Measurements from ENCODE around the gene PRSS36.
"Not testable (repeated sequence)": the region's sequence is repeated elsewhere in the genome, so short reads cannot be mapped to it uniquely, and the experiment has no call there.

PRSS36 gene

DNA sequence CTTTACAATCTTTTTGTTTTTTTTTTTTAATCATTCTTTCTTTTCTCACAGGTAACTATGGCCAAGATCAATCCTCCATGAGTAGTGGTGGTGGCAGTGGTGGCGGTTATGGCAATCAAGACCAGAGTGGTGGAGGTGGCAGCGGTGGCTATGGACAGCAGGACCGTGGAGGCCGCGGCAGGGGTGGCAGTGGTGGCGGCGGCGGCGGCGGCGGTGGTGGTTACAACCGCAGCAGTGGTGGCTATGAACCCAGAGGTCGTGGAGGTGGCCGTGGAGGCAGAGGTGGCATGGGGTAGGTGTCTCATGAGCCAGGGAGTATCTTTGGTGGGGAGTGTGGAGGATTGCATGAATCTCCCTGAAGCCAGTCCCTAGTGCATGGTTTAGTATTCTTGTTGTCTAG is 35.0 kb upstream of the PRSS36 start:
- in situ Hi-C loops (cut with MboI; ENCODE audit: low sequenced_read_pairs): no loop called here

DNA sequence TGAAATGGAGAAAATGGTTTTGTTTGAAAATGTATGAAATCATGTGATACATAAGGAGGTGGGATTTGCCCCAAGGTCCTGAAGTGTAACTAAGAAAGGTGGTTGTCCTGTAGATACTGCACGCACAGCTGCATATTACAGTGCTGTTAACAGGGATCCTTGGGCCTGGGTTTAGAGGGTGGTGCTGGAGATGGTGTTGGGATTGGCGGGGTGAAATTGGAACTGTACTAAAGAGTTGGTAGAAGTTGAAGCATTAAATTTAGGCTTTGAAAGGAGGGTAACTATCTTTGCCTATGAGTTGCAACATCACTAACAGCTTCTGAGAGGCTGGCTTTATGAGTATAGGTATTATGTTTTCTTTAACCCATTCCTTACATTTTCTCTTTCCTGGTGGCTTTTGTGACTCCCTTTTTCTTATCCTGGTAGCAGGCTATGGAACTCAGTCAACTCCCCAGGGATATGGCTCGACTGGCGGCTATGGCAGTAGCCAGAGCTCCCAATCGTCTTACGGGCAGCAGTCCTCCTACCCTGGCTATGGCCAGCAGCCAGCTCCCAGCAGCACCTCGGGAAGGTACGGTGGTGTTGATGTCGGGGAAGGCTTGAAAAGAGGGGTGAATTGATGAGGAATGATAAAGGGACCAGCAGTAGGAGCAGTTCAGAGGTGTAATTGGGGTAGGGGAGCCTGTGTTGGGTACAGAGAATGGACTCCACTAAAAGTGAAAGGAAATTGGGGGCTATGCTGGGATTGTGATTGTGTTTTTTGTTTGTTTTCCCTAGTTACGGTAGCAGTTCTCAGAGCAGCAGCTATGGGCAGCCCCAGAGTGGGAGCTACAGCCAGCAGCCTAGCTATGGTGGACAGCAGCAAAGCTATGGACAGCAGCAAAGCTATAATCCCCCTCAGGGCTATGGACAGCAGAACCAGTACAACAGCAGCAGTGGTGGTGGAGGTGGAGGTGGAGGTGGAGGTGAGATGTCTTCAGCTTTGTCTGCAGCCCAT is 33.9 kb upstream of the PRSS36 start:
- in situ Hi-C loops (cut with MboI; ENCODE audit: low sequenced_read_pairs): no loop called here

DNA sequence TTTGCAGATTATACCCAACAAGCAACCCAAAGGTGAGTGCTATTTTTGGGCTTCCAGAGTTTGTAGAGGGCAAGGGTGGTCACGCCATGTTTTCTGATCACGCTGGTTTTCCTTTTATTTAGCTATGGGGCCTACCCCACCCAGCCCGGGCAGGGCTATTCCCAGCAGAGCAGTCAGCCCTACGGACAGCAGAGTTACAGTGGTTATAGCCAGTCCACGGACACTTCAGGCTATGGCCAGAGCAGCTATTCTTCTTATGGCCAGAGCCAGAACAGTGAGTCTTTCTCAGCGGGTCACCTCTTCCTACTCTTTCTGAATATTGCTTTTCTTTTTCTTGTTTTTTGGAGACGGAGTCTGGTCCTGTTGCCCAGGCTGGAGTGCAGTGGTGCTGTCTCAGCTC is 32.5 kb upstream of the PRSS36 start:
- in situ Hi-C loops (cut with MboI; ENCODE audit: low sequenced_read_pairs): no loop called here

DNA sequence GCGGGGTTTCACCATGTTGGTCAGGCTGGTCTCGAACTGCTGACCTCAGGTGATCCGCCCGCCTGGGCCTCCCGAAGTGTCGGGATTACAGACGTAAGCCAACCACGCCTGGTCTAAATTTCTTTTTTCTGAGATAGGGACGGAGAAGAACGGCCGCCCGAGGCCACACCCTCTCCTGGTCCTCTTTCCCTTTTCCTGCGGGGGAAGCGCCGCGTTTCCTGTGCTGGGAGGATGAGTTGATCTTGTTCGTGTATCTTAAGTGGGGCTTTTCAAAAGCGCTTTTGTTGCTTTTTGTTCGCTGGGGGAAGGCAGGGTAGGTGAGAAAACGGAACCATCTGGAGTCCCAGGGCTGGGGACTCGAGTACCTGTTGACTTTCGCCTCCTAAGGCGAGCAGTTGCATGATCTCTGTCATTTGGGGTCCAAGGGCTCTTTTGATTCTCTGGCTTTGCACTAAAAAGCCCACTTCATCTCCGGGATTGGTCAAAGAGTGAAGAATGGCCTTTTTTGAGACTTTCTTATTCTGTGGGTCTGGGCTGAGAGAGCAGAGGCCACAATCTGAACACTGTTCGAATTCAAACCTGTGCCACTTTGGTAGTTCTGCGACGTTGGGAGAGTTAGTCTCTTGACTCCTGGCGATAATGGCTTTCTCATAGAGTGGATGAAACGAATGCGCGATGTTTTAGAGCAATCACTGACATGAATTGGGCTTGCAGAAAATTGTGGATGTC is 31.4 kb upstream of the PRSS36 start:
- in situ Hi-C loops (cut with MboI; ENCODE audit: low sequenced_read_pairs): no loop called here

DNA sequence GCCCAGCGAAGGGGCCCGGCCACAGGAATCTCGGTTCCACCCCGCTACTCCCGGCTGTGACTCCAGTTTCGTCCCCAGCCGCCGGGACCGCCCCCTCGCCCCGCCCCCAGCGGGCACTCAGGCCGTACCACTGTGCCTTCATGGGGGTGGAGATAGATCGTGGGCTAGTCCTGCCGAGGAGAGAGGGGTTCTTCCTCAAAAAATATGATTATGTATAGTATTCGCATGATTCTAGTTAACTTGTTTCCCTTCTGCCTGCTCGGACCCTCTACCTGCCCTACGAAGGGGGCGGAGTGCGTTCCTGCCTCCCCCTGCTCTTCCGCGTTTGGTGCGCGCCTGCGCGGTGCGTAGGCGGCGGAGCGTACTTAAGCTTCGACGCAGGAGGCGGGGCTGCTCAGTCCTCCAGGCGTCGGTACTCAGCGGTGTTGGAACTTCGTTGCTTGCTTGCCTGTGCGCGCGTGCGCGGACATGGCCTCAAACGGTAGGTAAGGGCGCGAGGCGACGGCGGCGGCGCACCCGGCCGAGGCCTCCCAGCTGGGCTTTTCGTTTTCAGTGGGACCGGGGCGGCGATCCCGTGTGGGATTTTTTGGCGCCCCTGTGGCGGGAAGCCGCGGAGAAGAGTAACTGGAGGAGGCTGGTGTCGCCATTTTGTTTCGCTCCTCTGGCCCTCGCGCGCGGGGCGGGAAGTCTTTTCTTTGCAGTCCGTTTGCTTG is 30.0 kb upstream of the PRSS36 start, which contains the start of gene FUS:
Gene FUS, plus strand, starts transcription at position 393 of the 713 bp plus-strand sequence. Its CDS starts 76 bp downstream, at position 469.
- in situ Hi-C loops (cut with MboI; ENCODE audit: low sequenced_read_pairs): no loop called here

DNA sequence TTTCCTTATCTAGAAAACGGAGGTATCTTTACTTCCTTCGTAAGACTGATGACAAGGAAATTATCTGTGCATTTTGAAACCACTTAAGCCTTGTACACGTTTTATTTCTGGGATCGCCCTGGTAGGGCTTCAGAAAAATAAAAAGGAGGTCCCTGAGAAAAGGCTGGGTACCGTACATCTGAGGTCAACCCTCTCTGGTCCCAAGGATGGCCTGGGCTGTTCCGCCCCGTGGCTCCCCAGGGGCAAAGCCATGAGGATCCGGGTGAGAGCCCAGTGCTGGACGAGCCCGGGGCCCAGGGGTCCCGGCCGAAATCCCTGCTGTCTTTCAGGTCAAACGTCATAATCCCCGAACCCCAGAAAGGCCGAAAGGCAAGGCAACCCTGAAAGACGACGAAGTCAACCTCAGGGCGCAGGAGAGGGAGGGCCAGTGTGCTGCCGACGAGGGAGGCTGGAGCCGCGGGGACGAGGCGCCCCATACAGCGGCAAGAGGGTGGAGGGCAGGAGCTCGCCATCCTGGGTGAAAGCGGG is 29.4 kb upstream of the PRSS36 start:
- in situ Hi-C loops (cut with MboI; ENCODE audit: low sequenced_read_pairs): no loop called here

DNA sequence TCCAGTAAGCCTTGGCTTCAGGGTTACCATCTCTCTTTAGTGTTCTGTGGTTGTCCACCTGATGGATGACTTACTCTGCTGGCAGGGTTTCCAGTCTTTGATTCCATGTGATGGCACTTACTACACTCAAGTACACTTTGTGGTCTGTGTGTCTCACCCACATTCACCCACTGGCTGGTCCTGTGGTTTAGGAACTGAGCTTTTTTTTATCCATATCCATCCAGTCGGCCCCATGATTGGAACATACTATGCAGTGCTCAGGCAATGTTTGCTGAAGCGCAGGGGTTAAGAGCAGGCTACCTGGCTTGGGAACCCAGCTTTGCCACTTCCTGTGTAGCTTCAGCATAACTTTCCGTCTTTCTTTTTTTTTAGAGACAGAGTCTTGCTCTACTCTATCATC is 27.3 kb upstream of the PRSS36 start:
- in situ Hi-C loops (cut with MboI; ENCODE audit: low sequenced_read_pairs): no loop called here

DNA sequence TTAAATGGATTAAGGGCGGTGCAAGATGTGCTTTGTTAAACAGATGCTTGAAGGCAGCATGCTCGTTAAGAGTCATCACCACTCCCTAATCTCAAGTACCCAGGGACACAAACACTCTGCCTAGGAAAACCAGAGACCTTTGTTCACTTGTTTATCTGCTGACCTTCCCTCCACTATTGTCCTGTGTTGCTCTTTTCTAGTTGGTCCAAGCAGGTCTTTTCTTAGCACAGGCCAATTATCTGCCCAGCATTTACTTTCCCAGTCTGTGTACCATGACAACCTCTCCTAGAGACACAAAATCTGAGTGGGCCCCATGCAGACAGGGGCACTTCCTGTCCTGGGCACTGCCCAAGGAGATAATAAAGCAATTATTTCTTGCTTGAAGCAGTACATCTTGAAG is 20.2 kb upstream of the PRSS36 start:
- in situ Hi-C loops (cut with MboI; ENCODE audit: low sequenced_read_pairs): not testable (repeated sequence)

DNA sequence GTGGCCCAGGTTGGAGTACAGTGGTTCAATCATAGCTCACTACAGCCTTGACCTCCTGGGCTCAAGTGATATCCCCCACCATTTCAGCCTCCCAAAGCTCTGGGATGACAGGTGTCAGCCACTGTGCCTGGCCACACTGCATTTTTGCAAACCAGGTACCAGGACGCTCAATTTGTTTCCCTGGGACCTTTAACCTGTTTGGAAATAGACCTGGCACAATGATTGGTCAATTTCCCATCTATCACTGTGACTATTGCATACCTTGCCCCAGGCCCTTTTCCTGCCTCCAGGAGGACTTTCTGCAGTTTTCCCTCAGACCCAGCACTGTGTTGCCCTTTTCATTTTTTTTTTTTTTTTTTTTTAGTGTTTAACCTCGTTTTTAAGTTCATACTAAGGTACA is 19.0 kb upstream of the PRSS36 start:
- in situ Hi-C loops (cut with MboI; ENCODE audit: low sequenced_read_pairs): no loop called here

DNA sequence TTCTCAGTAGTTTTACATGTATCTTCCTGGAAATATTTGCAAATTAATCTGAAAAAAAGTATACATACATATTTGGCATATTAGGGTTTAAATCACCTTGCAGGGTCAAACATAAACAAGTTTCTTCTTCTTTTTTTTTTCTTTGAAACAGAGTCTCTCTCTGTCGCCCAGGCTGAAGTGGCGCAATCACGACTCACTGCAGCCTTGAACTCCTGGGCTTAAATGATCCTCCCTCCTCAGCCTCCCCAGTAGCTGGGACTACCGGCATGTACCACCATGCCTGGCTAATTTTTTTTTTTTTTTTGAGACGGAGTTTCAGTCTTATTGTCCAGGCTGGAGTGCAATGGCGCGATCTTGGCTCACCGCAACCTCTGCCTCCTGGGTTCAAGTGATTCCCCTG is 17.4 kb upstream of the PRSS36 start:
- in situ Hi-C loops (cut with MboI; ENCODE audit: low sequenced_read_pairs): no loop called here

DNA sequence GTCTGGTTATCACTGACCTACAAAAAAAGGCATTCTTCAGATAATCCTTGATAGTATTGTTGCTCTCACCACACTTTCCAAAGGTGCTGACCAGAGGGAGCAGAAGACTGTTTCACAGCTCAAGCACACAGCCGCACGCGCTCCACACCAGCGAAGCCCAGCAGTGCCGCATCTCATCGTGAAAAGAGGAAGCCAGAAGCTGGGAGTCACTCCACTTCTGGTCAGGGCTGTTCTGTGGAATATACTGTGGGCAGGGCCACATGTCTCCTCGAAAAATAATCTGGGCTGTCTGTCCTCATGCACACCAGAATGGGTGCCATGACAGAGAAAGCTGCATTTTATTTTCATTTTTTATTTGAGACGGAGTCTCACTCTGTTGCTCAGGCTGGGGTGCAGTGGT is 7.3 kb upstream of the PRSS36 start:
- in situ Hi-C loops (cut with MboI; ENCODE audit: low sequenced_read_pairs): no loop called here

DNA sequence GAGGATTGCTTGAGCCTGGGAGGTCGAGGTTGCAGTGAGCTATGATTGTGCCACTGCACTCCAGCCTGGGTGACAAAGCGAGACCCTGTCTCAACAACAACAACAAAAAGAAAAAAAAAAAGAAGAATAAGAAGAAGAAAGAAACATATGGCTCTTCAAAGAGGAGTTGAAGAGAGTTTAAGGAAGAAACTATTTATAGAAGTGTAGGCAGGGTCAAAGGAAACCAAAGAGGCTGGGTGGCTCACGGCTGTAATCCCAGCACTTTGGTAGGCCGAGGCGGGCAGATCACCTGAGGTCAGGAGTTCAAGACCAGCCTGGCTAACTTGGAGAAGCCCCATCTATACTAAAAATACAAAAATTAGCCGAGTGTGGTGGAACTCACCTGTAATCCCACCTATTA is 1.1 kb upstream of the PRSS36 start:
- in situ Hi-C loops (cut with MboI; ENCODE audit: low sequenced_read_pairs): not testable (repeated sequence)

DNA sequence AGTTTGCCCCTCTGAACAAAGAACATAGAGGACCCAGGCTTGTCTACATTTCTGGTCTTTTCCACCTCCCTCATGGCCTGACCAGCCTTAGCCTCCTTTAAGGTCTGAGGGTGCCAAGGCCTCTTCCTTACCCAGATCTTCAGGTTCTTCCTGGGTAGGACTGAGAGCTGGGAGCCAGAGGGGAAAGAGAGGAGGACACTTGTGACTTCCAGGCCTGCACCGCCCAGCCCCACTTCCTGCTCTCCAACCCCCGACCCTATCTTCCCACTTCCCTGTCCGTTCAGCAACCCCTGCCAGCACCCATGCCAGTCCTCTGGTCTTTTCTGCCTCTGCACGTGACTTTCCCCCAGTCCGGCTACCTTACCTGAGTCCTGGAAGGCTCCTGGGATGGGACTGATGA is 534 bp downstream of the PRSS36 start:
- in situ Hi-C loops (cut with MboI; ENCODE audit: low sequenced_read_pairs): no loop called here

DNA sequence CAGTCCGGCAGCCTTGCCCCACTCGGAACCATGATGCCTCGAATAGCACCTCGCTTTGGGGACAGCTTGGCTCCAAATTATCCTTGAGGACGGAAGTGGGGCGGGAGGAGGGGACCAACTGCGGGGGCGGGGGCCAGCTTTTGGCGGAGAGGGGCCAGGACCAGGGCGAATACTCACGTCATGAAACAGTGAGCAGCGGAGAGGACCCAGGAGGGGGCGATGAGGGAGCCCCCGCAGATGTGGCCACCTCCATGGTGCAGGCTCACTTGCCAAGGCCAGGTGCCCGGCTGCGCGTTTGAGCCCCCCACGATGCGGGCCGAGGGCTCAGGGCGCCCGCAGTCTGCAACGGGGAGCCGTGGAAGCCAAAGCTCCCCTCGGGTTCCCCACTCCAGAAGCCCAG is 970 bp downstream of the PRSS36 start:
- in situ Hi-C loops (cut with MboI; ENCODE audit: low sequenced_read_pairs): no loop called here

DNA sequence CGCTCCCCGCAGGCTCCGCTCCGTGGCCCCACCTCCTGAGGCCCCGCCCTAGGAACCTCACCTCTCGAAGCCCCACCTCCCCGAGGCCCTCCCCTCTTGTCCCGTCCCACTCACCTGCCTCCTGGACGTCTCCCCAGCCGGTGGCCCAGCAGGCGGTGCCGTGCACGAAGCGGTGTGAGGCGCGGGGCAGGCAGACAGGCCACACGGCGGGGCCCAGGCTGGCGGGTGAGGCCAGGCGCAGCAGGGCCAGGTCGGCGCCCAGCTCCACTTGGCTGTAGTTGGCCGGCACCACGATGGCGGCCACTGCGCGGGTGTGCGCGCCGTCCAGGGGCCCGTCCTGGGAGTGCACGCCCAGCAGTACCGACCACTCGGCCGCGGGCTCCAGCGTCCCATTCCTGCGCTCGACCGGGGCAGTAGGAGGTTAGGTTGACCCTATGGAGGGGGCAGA is 1.6 kb downstream of the PRSS36 start:
- in situ Hi-C loops (cut with MboI; ENCODE audit: low sequenced_read_pairs): no loop called here

DNA sequence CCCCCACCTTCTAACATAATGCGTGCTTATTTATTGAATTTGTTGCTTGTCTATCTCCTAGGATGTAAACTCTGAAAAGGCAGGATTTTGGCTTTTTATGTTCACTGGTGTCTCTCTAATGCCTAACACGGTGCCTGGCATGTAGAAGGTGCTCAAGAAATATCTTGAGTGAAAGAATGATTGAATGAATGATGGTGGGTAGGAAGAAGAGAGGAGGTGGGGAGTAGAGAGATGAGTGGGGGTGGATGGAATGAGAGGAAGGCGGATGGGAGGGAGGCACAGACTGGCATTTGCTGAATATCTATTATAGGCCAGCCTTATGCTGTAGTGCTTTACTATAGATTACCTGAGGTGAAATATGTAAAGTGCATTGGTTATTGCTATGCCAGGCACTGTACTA is 2.3 kb downstream of the PRSS36 start:
- in situ Hi-C loops (cut with MboI; ENCODE audit: low sequenced_read_pairs): no loop called here

DNA sequence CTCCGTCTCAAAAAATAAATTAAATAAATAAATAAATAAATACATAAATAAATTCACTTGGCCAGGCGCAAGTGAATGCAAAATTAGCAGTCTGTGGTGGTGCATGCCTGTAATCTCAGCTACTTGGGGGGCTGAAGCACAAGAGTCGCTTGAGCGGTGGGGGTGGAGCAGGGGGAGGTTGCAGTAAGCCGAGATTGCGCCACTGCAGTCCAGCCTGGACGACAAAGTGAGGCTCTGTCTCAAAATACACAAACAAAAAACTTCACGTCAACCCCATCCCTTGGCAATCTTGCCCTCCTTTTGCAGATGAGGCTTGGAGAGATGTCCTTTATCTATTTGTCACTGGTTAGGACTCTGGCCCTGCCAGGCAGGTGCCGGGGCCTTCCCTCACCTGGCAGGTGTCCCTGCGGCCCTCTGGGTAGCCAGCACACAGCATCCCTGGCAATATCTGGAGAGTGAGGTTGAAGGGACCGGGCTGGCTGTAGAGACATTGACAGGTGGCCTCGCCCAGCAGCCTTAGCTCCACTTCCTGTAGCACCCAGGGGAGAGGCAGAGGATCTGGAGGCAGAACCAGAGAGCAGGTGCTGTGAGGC is 4.4 kb downstream of the PRSS36 start:
- in situ Hi-C loops (cut with MboI; ENCODE audit: low sequenced_read_pairs): no loop called here

DNA sequence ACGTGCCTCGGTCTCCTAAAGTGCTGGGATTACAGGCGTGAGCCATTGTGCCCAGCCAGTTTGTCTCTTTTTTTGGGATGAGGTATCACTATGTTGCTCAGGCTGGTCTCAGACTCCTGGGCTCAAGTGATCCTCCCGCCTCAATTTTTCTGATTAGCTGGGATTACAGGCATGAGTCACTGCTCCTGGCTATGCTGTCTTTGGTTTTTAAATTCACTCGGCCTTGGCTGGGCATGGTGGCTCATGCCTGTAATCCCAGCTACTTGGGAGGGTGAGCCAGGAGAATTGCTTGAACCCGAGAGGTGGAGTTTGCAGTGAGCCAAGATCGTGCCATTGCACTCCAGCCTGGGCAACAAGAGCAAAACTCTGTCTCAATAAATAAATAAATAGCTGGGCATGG is 5.4 kb downstream of the PRSS36 start:
- in situ Hi-C loops (cut with MboI; ENCODE audit: low sequenced_read_pairs): not testable (repeated sequence)

DNA sequence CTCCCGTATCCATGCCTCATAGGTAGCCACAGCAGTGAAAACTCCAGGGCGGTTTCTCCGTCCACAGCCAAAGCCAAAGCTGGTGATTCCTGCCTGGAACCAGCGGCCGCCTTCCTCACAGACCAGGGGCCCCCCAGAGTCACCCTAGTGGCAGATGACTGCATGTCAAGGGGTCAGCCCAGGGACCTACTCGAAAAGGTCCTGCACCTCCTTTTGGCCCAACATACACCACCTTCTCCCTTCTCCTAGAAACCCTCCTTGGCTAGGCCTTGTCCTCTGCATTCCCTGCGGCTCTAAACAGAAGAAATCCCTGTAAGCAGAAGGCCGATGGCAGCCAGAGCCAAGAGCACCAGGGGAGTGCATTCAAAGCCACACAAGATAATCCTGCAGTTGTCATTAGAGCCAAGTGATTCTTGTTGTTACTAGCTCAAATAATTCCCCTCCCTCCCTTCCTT is 6.1 kb downstream of the PRSS36 start:
- in situ Hi-C loops (cut with MboI; ENCODE audit: low sequenced_read_pairs): no loop called here

DNA sequence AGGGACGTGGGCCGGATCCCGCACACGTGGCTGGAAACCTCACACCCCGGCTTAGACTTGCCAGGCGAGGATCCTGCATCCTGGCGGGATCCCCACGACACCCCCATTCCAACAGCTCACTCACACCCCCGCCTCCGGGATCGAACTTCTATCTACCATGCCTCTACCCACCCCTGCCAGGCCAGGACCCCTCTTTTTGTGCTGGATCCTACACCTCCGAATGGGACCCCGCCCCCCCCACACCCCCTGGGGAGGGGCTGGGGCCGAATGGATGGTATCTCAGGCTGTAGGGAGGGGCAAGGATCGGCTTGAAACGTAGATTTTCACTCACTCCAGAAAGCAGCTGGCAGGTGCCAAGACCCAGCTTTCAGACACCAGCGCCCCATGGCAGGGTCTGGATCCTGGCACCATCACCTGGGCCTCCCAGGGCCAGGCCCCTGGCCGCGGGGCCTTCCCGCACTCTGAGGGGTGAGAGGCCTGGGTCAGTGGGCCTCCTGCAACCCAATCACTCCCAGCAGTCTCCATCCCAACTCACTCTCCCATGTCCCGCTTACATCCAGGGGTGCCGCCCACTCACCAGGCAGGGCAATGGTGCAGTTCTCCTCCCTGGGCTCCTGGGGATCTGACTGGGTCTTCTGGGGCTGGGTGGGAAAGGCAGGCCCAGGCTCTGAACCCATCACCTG is 6.7 kb downstream of the PRSS36 start:
- in situ Hi-C loops (cut with MboI; ENCODE audit: low sequenced_read_pairs): no loop called here
